GM19238 (cell line): ENCODE data around the gene NPIPB2.

ENCODE experiments used
- DNase-seq: peaks from one replicate; pipeline ENCODE4 v3.0.0; 2011; ENCODE audit warnings: low spot score; ENCODE audit not compliant: insufficient read length

The NPIPB2 gene

GRCh38 chr16:11903906-11904305 is 37.9 kb downstream of the NPIPB2 start:
- no peak for DNase-seq

- no peak for DNase-seq
Measured at GRCh38 chr16:11901091-11901490, 40.8 kb downstream of the NPIPB2 start.

DNA sequence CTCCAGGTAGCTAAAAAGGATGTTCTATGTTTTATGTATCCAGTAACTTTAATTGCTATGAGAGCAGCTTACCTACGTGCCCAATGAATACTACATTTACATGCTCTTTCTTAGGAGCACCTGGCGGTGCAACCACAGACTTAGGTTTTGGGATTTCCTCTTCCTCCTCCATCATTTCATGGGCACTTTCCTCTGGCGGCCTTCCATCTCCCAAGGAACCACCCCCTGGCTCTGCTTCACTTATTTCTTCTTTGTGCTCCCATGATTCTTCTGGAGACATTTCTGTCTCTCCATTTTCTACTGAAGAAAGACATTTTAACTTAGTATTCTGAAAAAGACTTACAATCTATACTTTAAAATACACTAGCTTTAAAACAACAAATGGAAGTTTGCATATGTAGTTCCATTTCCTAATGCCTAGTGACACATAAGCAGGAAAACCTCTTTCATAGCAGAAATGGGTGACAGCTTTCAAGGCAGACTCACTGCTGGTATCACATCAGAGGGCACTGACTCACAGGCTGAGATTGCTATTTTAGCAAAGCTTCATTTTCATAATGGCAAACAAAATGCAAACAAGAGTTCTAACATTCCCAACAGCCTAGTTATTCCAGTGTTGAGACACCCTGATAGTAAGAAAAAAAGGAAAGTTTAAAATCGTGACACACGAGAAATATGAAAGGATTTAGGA is 45.2 kb downstream of the NPIPB2 start:
- no peak for DNase-seq

DNA sequence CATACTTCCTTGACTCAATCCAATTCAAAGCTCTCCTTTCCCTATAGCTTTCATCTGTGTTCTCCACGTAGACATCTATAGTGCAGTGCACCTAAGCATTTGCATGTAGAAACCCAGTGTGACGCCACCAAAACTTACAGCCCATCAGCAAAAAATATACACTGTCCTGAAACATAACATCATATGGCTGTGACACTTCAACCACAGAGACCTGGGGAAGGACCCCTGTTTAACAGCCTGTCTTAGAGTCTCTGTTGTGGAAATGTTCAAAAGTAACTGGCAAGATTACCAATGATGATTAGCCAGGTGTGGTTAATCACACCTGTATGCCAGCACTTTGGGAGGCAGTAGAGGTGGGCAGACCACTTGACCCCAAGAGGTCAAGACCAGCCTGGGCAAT is 48.3 kb downstream of the NPIPB2 start:
- DNase-seq: no peak

- DNase-seq: no peak
Measured at GRCh38 chr16:11892761-11893160, 49.1 kb downstream of the NPIPB2 start.

DNA sequence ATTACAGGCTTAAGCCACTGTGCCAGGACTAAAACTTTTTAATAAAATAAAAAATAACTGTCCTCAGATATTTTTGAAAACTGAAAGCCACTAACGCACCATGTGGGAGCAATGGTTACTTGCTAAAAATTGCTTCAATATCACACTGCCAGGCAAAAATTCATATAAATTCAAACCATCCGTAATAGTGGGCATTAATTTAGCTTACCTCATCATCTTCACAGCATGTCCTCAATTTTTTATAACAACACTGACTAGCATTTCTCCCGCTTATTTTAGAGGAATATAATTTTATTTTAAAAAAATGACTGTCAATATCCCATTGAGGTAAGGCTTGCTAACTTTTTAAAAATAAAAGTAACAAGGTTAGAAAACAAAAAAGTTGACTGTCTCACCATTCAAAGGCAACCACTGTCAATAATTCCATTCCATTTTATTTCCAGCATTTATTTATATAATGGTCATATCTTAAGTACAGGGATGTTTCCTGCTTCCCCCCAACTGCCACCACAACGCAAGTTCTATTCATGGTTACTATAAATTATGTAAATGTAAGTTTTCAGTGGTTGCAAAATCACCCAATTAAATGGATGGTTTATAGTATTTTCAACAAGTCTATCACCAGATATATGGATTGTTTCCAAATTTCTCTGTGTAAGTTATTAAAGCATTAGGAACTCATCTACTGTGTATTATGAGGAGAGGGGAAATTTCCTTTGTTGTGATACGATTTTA is 51.4 kb downstream of the NPIPB2 start:
- no peak for DNase-seq

GRCh38 chr16:11886881-11887280 is 55.0 kb downstream of the NPIPB2 start:
- no peak for DNase-seq

DNA sequence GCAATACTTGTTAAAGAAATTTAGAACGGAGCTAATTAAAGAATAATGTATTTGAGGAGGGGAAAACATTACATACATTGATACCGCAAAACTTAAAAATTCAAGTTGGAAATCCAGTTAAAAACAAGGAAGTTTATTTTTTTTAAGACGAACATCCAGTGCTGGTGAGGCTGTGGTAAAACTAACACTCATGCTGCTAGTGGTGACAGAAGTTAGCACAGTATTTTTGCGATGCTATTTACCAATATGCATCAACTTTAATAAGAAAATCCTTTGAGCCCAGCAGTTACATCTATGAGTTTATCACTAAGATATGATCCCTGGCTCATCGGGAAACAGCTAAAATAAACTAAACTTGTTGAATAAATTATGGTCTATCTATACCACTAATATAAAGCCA is 57.8 kb downstream of the NPIPB2 start:
- no peak for DNase-seq

- DNase-seq: no peak
Measured at GRCh38 chr16:11880007-11880406, 61.8 kb downstream of the NPIPB2 start.

DNA sequence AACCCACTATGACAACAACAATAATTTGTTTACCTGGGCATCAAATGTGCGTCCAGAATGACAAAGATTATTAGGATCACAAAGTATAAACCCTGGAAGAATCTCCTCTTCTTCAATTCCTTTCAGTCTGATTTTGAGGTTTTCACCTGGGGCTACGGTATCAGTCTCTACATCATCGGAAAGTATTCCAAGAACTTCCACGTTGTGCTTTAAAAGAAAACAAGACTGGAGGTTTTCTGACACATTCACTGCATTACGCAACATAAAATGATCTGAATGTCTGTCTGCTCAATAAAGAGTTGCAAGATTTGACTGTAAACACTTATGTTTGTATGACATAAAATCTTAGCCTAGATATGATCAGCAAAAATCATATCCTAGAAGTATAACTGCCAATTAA is 64.5 kb downstream of the NPIPB2 start:
- no peak for DNase-seq
